ENCODE data around the gene PXMP4. TPM values are rescaled to one million over a fixed set of nuclear protein-coding genes. Genes with fewer than 3 reads are reported as not detected.

The PXMP4 gene
- polyA plus RNA-seq, 2 of the 4 experiments (the other 2 are of a cell fraction) = 4.5 to 6.6 TPM

GRCh38 chr20:33709398-33709797 lies 10.7 kb downstream of the PXMP4 start:
- CTCF ChIA-PET = interaction anchor here (0.6 to 1.4 kb wide), 3 partner anchors 11 to 1167 kb away, joined by 3 to 5 read pairs (median 3); partner anchors contain the start of gene PXMP4
- TF ChIP-seq ESRRA (IDR thresholded peaks at IDR 0.05; ENCODE audit: borderline replicate concordance, low read length) = peak; percentile 73; the same call in 1 of the 2 replicates
- TF ChIP-seq BHLHE40 (IDR thresholded peaks at IDR 0.05; ENCODE audit: low read depth, low read length) = no peak
- Histone ChIP-seq H3K4me2 (no peak overlapping the region), H3K27ac (peak overlapping the region in 1 of 2 experiments; percentile 46; a peak in 1 of 6 replicates), H3K4me3 (no peak overlapping the region), H3K9me3 (no peaks in the 10 kb centered on the region), H3K4me1 (peaks cover 24% of the 10 kb centered on the region)
- FAIRE-seq = no peak
- 71% methylated on average over 1 of the region's 2 CpGs for WGBS (ENCODE audit: missing lambda C conversion rate)
- no peak for DNase-seq (ENCODE audit: low read depth in 1 of 2, low spot score in 1 of 2)
- POLR2A ChIA-PET = no interaction called here
- ATAC-seq = no peak

- ChIA-PET CTCF (interaction anchor here (0.9 kb wide), 1 partner anchor 13 kb away, joined by 7 read pairs; no protein-coding TSS in a partner anchor), POLR2A (no interaction called here)
- H3K9me3 ChIP-seq = no peaks in the 10 kb centered on the region
- TF ChIP-seq HMGXB4 (CRISPR knock-in tag; IDR thresholded peaks at IDR 0.05; ENCODE audit: borderline replicate concordance) (no peak), FOSB (CRISPR knock-in tag; IDR thresholded peaks at IDR 0.05) (no peak), MAFK (IDR thresholded peaks at IDR 0.05; ENCODE audit: partially characterized antibody) (no peak), MAX (IDR thresholded peaks at IDR 0.05) (no peak), ZFP36 (IDR thresholded peaks at IDR 0.05; ENCODE audit: borderline replicate concordance, partially characterized antibody) (no peak), ZSCAN20 (CRISPR knock-in tag; IDR thresholded peaks at IDR 0.05) (no peak), SREBF2 (IDR thresholded peaks at IDR 0.05) (no peak), BCL3 (IDR thresholded peaks at IDR 0.05) (no peak), PHF8 (IDR thresholded peaks at IDR 0.05; ENCODE audit: borderline replicate concordance, low read depth) (no peak), NR3C1 (IDR thresholded peaks at IDR 0.05) (no peak), POLR2A (IDR thresholded peaks at IDR 0.05; ENCODE audit: low read length) (no peak), PBX3 (IDR thresholded peaks at IDR 0.05) (no peak), MAZ (IDR thresholded peaks at IDR 0.05; ENCODE audit: borderline replicate concordance, low read depth, low read length) (no peak), NPAS2 (CRISPR knock-in tag; IDR thresholded peaks at IDR 0.05; ENCODE audit: borderline replicate concordance) (no peak), EHF (CRISPR knock-in tag; IDR thresholded peaks at IDR 0.05) (no peak), HOXB5 (CRISPR knock-in tag; IDR thresholded peaks at IDR 0.05) (no peak), ESRRA (IDR thresholded peaks at IDR 0.05; ENCODE audit: borderline replicate concordance, low read length) (no peak)
- peaks cover 24% of the 10 kb centered on the region for H3K4me1 ChIP-seq
- FAIRE-seq (no peak), ATAC-seq (no peak), DNase-seq (ENCODE audit: low read depth in 1 of 2, low spot score in 1 of 2) (no peak)
- WGBS (ENCODE audit: missing lambda C conversion rate) = 97% methylated on average over 11 of the region's 11 CpGs
- no peak overlapping the region for H3K4me2 ChIP-seq
- no peak overlapping the region for H3K27ac ChIP-seq
- no peak overlapping the region for H3K4me3 ChIP-seq
Observed at GRCh38 chr20:33707668-33708067, 12.4 kb downstream of the PXMP4 start.

DNA sequence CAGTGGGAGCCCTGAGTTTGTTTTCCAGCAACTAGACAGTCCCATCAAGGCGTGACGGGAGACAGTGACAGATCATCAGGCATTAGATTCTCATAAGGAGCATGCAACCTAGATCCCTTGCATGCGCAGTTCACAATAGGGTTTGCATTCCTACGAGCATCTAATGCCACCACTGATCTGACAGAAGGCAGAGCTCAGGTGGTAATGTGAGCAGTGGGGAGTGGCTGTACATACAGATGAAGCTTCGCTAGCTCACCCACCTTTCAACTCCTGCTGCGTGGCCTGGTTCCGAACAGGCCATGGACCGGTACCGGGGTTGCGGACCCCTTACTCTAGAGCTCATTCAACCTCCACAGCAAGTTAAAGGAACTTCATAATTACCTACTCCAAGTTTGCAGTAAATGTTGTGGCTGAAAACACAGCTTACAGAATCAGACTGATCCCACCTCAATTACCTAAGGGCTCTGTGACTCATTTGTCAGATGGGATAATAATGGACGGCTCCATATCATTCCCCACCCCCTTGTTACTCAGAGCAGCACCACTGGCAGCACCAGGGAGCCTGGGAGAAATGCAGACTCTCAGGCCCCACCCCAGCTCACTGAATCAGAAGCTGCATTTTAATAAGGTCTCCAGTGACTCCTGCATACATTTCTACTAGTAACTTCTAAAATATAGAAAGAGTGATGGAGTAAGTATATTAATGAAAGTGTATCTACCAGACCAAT lies 15.7 kb downstream of the PXMP4 start:
- no peak for DNase-seq (ENCODE audit: low read depth in 1 of 2, low spot score in 1 of 2)
- Histone ChIP-seq H3K4me3 (no peak overlapping the region), H3K4me2 (no peak overlapping the region), H3K9me3 (no peaks in the 10 kb centered on the region), H3K4me1 (peaks cover 4% of the 10 kb centered on the region; the same call in 2 of the 3 replicates), H3K27ac (no peak overlapping the region)
- no peak for FAIRE-seq
- peak in 1 of 2 experiments; percentile 31; a peak in 2 of 6 replicates for ATAC-seq
- POLR2A ChIA-PET = no interaction called here
- WGBS (ENCODE audit: missing lambda C conversion rate) = 83% methylated on average over 11 of the region's 11 CpGs
- CTCF ChIA-PET = no interaction called here
- TF ChIP-seq BHLHE40 (IDR thresholded peaks at IDR 0.05; ENCODE audit: low read depth, low read length) = no peak
- TF ChIP-seq JUNB (IDR thresholded peaks at IDR 0.05) = no peak
- no peak for TF ChIP-seq JUN (IDR thresholded peaks at IDR 0.05)
- no peak for TF ChIP-seq EHF (CRISPR knock-in tag; IDR thresholded peaks at IDR 0.05)
- TF ChIP-seq FOSB (CRISPR knock-in tag; IDR thresholded peaks at IDR 0.05) = no peak
- no peak for TF ChIP-seq POLR2A (IDR thresholded peaks at IDR 0.05; ENCODE audit: low read length)
- TF ChIP-seq HMGXB4 (CRISPR knock-in tag; IDR thresholded peaks at IDR 0.05; ENCODE audit: borderline replicate concordance) = no peak
- no peak for TF ChIP-seq POLR2AphosphoS2 (conservative IDR thresholded peaks at IDR 0.05; ENCODE audit: low read length)
- no peak for TF ChIP-seq ZFP36 (IDR thresholded peaks at IDR 0.05; ENCODE audit: borderline replicate concordance, partially characterized antibody)
- TF ChIP-seq FOSL2 (IDR thresholded peaks at IDR 0.05) = no peak
- TF ChIP-seq FOSL2 (CRISPR knock-in tag; IDR thresholded peaks at IDR 0.05) = no peak
- TF ChIP-seq E2F6 (IDR thresholded peaks at IDR 0.05; ENCODE audit: borderline replicate concordance, low read depth) = no peak
- TF ChIP-seq ATOH8 (CRISPR knock-in tag; IDR thresholded peaks at IDR 0.05; ENCODE audit: low read depth) = no peak

Data from A549 (cell line).